ENCODE measurements around the gene YKT6.

DNA sequence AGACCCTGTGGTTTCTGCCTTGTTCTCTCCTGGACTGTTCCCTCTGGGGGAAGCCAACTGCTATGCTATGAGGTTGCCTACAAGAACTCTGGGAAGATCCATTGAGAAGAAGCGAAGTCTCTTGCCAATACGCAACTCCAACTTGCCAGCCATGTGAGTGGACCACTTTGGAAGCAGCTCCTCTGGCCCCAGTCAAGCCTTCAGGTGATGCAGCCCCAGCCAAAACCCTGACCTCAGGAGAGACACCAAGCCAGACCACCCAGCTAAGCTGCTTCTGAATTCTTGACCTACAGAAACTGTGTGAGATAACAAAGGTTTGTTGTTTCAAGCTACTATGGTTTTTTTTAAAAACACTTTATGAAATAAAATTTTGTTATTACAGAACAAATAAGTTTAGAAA, 39.4 kb upstream of the YKT6 start:
- TF ChIP-seq, protein P1, sequence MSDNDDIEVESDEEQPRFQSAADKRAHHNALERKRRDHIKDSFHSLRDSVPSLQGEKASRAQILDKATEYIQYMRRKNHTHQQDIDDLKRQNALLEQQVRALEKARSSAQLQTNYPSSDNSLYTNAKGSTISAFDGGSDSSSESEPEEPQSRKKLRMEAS (IDR thresholded peaks at IDR 0.05; ENCODE audit: insufficient read depth, insufficient read length): no peak
- TF ChIP-seq, protein P2, sequence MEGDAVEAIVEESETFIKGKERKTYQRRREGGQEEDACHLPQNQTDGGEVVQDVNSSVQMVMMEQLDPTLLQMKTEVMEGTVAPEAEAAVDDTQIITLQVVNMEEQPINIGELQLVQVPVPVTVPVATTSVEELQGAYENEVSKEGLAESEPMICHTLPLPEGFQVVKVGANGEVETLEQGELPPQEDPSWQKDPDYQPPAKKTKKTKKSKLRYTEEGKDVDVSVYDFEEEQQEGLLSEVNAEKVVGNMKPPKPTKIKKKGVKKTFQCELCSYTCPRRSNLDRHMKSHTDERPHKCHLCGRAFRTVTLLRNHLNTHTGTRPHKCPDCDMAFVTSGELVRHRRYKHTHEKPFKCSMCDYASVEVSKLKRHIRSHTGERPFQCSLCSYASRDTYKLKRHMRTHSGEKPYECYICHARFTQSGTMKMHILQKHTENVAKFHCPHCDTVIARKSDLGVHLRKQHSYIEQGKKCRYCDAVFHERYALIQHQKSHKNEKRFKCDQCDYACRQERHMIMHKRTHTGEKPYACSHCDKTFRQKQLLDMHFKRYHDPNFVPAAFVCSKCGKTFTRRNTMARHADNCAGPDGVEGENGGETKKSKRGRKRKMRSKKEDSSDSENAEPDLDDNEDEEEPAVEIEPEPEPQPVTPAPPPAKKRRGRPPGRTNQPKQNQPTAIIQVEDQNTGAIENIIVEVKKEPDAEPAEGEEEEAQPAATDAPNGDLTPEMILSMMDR (IDR thresholded peaks at IDR 0.05; ENCODE audit: extremely low read depth in 1 of 2, insufficient read depth in 1 of 2, low read depth in 1 of 2, low read length in 2 of 2): no peak
- no peak for TF ChIP-seq POLR2AphosphoS5 (IDR thresholded peaks at IDR 0.05; ENCODE audit: insufficient read depth, low read depth, low read length)

Measured in endothelial cell of umbilical vein (primary cell).